WTC11 (cell line): ENCODE results near the gene RUNX2. TPM values are rescaled to one million over a fixed set of nuclear protein-coding genes. Genes with fewer than 3 reads are reported as not detected.

Source experiments
- ATAC-seq: fragments of 200-7000 bp; cut with Tn5 transposase; 2 replicates; pipeline ENCODE4 v1.10.0; 2021; ENCODE audit warnings: mild to moderate bottlenecking, moderate library complexity
- CTCF ChIA-PET: fragments of 300-600 bp; sonication (Branson Sonifier 250); formaldehyde crosslinking; loops from one replicate; lab custom pipeline; 2021; ENCODE audit warnings: antibody characterized with exemption; lab: Charles Lee
- POLR2A ChIA-PET: fragments of 350-600 bp; sonication (Branson Sonifier 250); formaldehyde crosslinking; loops from one replicate; lab custom pipeline; 2021; ENCODE audit warnings: antibody characterized with exemption; lab: Charles Lee
- DNase-seq: peaks from one replicate; pipeline ENCODE4 v3.0.0; 2021; ENCODE audit warnings: low spot score
- H3K27ac Mint-ChIP-seq: 2 replicates; pipeline ENCODE4 v1.8.0; 2021; ENCODE audit warnings: mixed read lengths
- H3K27me3 Mint-ChIP-seq: 2 replicates; pipeline ENCODE4 v1.8.0; 2021; ENCODE audit warnings: low read depth, mild to moderate bottlenecking, moderate library complexity, mixed read lengths
- H3K36me3 Mint-ChIP-seq: 2 replicates; pipeline ENCODE4 v1.8.0; 2021; ENCODE audit warnings: mixed read lengths
- H3K4me1 Mint-ChIP-seq: 2 replicates; pipeline ENCODE4 v1.8.0; 2022; ENCODE audit warnings: mixed read lengths
- H3K4me3 Mint-ChIP-seq: 2 replicates; pipeline ENCODE4 v1.8.0; 2021; ENCODE audit warnings: mild to moderate bottlenecking, moderate library complexity, mixed read lengths
- H3K9me3 Mint-ChIP-seq: 2 replicates; pipeline ENCODE4 v1.8.0; 2021; ENCODE audit warnings: mixed read lengths
- ETV6 ChIP-seq: sonication (generic); formaldehyde crosslinking; IDR thresholded peaks from 2 replicates; pipeline ENCODE4 v1.8.1; 2022; ENCODE audit warnings: mild to moderate bottlenecking, missing genetic modification reagents
- FOXK1 ChIP-seq: sonication (generic); formaldehyde crosslinking; IDR thresholded peaks from 2 replicates; pipeline ENCODE4 v1.8.0; 2022; ENCODE audit warnings: mild to moderate bottlenecking, moderate library complexity, missing genetic modification reagents
- JUN ChIP-seq: sonication (generic); formaldehyde crosslinking; IDR thresholded peaks from 2 replicates; pipeline ENCODE4 v1.8.0; 2023; ENCODE audit warnings: mild to moderate bottlenecking, missing genetic modification reagents
- NFYB ChIP-seq: sonication (generic); formaldehyde crosslinking; conservative IDR thresholded peaks from 2 replicates; pipeline ENCODE4 v1.8.0; 2022; ENCODE audit warnings: low read depth, missing genetic modification reagents
- USF1 ChIP-seq: sonication (generic); formaldehyde crosslinking; IDR thresholded peaks from 2 replicates; pipeline ENCODE4 v1.8.0; 2022; ENCODE audit warnings: mild to moderate bottlenecking, missing genetic modification reagents
- ZBTB21 ChIP-seq: sonication (generic); formaldehyde crosslinking; IDR thresholded peaks from 2 replicates; pipeline ENCODE4 v1.8.1; 2023; ENCODE audit warnings: mild to moderate bottlenecking, missing genetic modification reagents, borderline replicate concordance
- ZNF219 ChIP-seq: sonication (generic); formaldehyde crosslinking; IDR thresholded peaks from 2 replicates; pipeline ENCODE4 v1.8.0; 2023; ENCODE audit warnings: missing genetic modification reagents, mild to moderate bottlenecking, borderline replicate concordance
- ZNF263 ChIP-seq: sonication (generic); formaldehyde crosslinking; IDR thresholded peaks from 2 replicates; pipeline ENCODE4 v1.8.1; 2022; ENCODE audit warnings: low read depth, mild to moderate bottlenecking, moderate library complexity, missing genetic modification reagents
- ZNF317 ChIP-seq: sonication (generic); formaldehyde crosslinking; IDR thresholded peaks from 2 replicates; pipeline ENCODE4 v1.8.1; 2023; ENCODE audit warnings: low read depth, mild to moderate bottlenecking, moderate library complexity, missing genetic modification reagents, borderline replicate concordance
- ZNF425 ChIP-seq: fragments of 250-450 bp; sonication (Bioruptor Pico); conservative IDR thresholded peaks from 2 replicates; pipeline ENCODE4 v1.9.0; 2021; ENCODE audit warnings: mild to moderate bottlenecking
- total RNA-seq: library from RNA; stranded (reverse); gene quantifications from 3 replicates; pipeline ENCODE4 v1.2.3, GENCODE V29; 2021
- TF ChIP-seq, protein P1 (sequence below): fragments of 250-450 bp; sonication (Bioruptor Pico); IDR thresholded peaks from 2 replicates; pipeline ENCODE4 v1.9.0; 2021; ENCODE audit warnings: mild to moderate bottlenecking
- TF ChIP-seq, protein P2 (sequence below): sonication (generic); formaldehyde crosslinking; IDR thresholded peaks from 2 replicates; pipeline ENCODE4 v1.8.1; 2023; ENCODE audit warnings: mild to moderate bottlenecking, missing genetic modification reagents

Gene RUNX2
- total RNA-seq, 1 experiment from 2014 or later = 0.28 TPM

- no peaks in the 10 kb centered on the region for H3K36me3 Mint-ChIP-seq
- CTCF ChIA-PET = no interaction called here
- TF ChIP-seq, protein P1, sequence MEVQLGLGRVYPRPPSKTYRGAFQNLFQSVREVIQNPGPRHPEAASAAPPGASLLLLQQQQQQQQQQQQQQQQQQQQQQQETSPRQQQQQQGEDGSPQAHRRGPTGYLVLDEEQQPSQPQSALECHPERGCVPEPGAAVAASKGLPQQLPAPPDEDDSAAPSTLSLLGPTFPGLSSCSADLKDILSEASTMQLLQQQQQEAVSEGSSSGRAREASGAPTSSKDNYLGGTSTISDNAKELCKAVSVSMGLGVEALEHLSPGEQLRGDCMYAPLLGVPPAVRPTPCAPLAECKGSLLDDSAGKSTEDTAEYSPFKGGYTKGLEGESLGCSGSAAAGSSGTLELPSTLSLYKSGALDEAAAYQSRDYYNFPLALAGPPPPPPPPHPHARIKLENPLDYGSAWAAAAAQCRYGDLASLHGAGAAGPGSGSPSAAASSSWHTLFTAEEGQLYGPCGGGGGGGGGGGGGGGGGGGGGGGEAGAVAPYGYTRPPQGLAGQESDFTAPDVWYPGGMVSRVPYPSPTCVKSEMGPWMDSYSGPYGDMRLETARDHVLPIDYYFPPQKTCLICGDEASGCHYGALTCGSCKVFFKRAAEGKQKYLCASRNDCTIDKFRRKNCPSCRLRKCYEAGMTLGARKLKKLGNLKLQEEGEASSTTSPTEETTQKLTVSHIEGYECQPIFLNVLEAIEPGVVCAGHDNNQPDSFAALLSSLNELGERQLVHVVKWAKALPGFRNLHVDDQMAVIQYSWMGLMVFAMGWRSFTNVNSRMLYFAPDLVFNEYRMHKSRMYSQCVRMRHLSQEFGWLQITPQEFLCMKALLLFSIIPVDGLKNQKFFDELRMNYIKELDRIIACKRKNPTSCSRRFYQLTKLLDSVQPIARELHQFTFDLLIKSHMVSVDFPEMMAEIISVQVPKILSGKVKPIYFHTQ (CRISPR knock-in tag) = no peak
- no peak for TF ChIP-seq USF1 (CRISPR knock-in tag)
- no peak for TF ChIP-seq ZBTB21
- no peak for TF ChIP-seq ZNF425
- no peak for TF ChIP-seq JUN (CRISPR knock-in tag)
- TF ChIP-seq, all 79 proteins: peak for 0
- Mint-ChIP-seq H3K27me3 (no peaks in the 10 kb centered on the region), H3K4me1 (no peaks in the 10 kb centered on the region; the same call in 1 of the 2 replicates), H3K9me3 (no peaks in the 10 kb centered on the region), H3K27ac (no peak overlapping the region), H3K4me3 (no peak overlapping the region)
- ATAC-seq = no peak
- no peak for DNase-seq
- POLR2A ChIA-PET = no interaction called here
Measured at GRCh38 chr6:45545416-45545815, 217.3 kb downstream of the RUNX2 start.

DNA sequence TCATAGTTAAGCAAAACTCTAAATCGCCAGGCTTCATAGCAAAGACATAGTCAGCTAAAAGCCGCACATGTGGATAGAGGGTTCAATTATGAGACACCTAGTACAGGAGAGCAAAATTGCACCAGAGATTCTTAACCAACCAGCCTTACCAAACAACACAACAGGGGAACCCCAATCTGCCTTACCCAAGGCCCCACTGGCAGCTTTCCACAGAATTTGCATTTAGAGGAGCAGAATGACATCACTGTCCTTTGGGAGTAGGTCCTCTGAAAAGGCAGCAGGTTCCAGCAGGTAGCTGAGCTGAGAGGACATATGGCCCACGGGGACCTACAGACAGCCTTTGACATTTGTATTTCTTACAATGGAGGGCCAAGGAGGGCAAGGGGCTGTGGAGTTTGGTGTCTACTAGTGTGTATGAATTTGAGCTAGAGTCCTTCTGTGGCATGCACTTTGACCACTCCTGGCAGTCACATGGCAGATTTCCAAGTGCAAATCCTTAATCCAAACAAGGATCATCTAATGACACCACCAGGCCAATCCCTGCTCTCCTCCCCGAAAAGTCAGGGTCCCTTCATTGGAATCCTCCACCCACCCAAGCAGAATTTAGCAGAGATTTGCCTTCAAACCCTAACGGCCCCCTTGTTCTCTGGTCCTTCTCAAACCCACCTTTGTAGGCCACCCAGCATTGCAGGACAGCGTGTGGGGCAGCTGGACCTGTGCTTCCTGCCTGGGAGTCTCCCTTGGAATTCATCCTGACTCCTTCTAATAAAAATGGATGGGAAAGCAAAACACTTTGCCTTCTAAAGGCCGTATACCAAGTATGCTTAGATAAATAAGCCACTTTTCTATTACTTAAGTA is 220.8 kb downstream of the RUNX2 start:
- CTCF ChIA-PET = interaction anchor here (0.7 kb wide), 1 partner anchor 48 kb away, joined by 3 read pairs; no protein-coding TSS in a partner anchor
- H3K27me3 Mint-ChIP-seq = no peaks in the 10 kb centered on the region
- H3K4me1 Mint-ChIP-seq = no peaks in the 10 kb centered on the region; the same call in 1 of the 2 replicates
- no peak overlapping the region for H3K4me3 Mint-ChIP-seq
- no peak for TF ChIP-seq ZNF425
- TF ChIP-seq ZNF263 = no peak
- no peak for TF ChIP-seq FOXK1 (CRISPR knock-in tag)
- no peak for TF ChIP-seq ETV6
- H3K36me3 Mint-ChIP-seq = no peaks in the 10 kb centered on the region
- POLR2A ChIA-PET = no interaction called here
- DNase-seq (no peak), ATAC-seq (no peak)
- no peak overlapping the region for H3K27ac Mint-ChIP-seq
- H3K9me3 Mint-ChIP-seq = no peaks in the 10 kb centered on the region

DNA sequence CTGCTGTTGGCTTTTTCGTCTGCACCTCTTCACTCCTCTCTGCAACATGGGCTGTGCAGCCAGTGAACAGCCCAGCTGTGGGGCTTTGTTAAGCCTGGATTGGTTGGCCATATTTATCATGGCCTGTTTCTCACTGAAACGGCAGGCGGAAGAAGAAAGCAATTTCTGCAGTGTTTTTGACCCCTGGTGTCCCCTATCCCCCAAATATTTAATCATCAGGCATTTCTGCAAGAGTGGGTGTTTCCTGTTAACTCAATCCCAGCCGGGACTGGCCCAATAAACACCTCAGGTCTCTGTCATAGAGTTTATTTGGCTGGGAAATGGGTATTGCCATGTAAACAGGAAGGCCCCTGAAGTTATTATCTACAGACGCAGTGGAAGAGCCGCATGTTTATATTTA is 224.4 kb downstream of the RUNX2 start:
- peaks cover 3% of the 10 kb centered on the region for H3K4me1 Mint-ChIP-seq
- H3K27me3 Mint-ChIP-seq = no peaks in the 10 kb centered on the region
- H3K27ac Mint-ChIP-seq = no peak overlapping the region
- H3K36me3 Mint-ChIP-seq = no peaks in the 10 kb centered on the region
- DNase-seq = no peak
- TF ChIP-seq ZNF219 (CRISPR knock-in tag) = no peak
- no peak for TF ChIP-seq NFYB (CRISPR knock-in tag)
- TF ChIP-seq, protein P2, sequence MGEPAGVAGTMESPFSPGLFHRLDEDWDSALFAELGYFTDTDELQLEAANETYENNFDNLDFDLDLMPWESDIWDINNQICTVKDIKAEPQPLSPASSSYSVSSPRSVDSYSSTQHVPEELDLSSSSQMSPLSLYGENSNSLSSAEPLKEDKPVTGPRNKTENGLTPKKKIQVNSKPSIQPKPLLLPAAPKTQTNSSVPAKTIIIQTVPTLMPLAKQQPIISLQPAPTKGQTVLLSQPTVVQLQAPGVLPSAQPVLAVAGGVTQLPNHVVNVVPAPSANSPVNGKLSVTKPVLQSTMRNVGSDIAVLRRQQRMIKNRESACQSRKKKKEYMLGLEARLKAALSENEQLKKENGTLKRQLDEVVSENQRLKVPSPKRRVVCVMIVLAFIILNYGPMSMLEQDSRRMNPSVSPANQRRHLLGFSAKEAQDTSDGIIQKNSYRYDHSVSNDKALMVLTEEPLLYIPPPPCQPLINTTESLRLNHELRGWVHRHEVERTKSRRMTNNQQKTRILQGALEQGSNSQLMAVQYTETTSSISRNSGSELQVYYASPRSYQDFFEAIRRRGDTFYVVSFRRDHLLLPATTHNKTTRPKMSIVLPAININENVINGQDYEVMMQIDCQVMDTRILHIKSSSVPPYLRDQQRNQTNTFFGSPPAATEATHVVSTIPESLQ (CRISPR knock-in tag) = no peak
- TF ChIP-seq ZNF317 (CRISPR knock-in tag) = no peak
- TF ChIP-seq ZNF263 = no peak
- TF ChIP-seq, all 79 proteins: peak for 0
- no peak for ATAC-seq
- ChIA-PET CTCF (no interaction called here), POLR2A (no interaction called here)
- Mint-ChIP-seq H3K4me3 (no peak overlapping the region), H3K9me3 (no peaks in the 10 kb centered on the region)
